MM.1S (cell line): ENCODE measurements around the gene CARD11.

Source experiments
- DNase-seq: peaks from one replicate; pipeline ENCODE4 v3.0.0-alpha.2; 2015
- H2AFZ ChIP-seq: fragments of 300-600 bp; sonication (generic); 2 replicates; pipeline ENCODE4 v1.6.0; 2016; ENCODE audit warnings: antibody characterized with exemption, low read length
- H3F3A ChIP-seq: fragments of 300-600 bp; sonication (generic); 2 replicates; pipeline ENCODE4 v1.6.1; 2016; ENCODE audit warnings: mild to moderate bottlenecking, antibody characterized with exemption, low read length, moderate library complexity, mixed read lengths; ENCODE audit not compliant: insufficient read depth
- H3K27ac ChIP-seq: fragments of 300-600 bp; sonication (generic); 2 replicates; pipeline ENCODE4 v1.5.1; 2016; ENCODE audit warnings: mild to moderate bottlenecking, low read length
- H3K27me3 ChIP-seq: fragments of 300-600 bp; sonication (generic); replicated peaks from 2 replicates; pipeline ENCODE4 v1.6.0; 2016; ENCODE audit warnings: low read length; ENCODE audit not compliant: insufficient read depth
- H3K36me3 ChIP-seq: fragments of 300-600 bp; sonication (generic); replicated peaks from 2 replicates; pipeline ENCODE4 v1.6.1; 2016; ENCODE audit warnings: mild to moderate bottlenecking, low read length, mixed read lengths; ENCODE audit not compliant: insufficient read depth
- H3K4me1 ChIP-seq: fragments of 300-600 bp; sonication (generic); 2 replicates; pipeline ENCODE4 v1.6.1; 2016; ENCODE audit warnings: low read length, mixed read lengths
- H3K4me2 ChIP-seq: fragments of 300-600 bp; sonication (generic); 2 replicates; pipeline ENCODE4 v1.6.0; 2016; ENCODE audit warnings: low read depth, low read length
- H3K4me3 ChIP-seq: fragments of 300-600 bp; sonication (generic); 2 replicates; pipeline ENCODE4 v1.5.1; 2016; ENCODE audit warnings: low read length, mixed read lengths
- H3K79me2 ChIP-seq: fragments of 300-600 bp; sonication (generic); 2 replicates; pipeline ENCODE4 v1.6.1; 2016; ENCODE audit warnings: mixed run types, low read length, mixed read lengths
- H3K9ac ChIP-seq: fragments of 300-600 bp; sonication (generic); 2 replicates; pipeline ENCODE4 v1.6.1; 2016; ENCODE audit warnings: low read length, mixed read lengths
- H3K9me2 ChIP-seq: fragments of 300-600 bp; sonication (generic); replicated peaks from 2 replicates; pipeline ENCODE4 v1.6.1; 2016; ENCODE audit warnings: mild to moderate bottlenecking, low read length, mixed read lengths; ENCODE audit not compliant: insufficient read depth
- H3K9me3 ChIP-seq: fragments of 300-600 bp; sonication (generic); replicated peaks from 2 replicates; pipeline ENCODE4 v1.6.1; 2016; ENCODE audit warnings: mild to moderate bottlenecking, low read length, mixed read lengths; ENCODE audit not compliant: insufficient read depth
- H4K20me1 ChIP-seq: fragments of 300-600 bp; sonication (generic); 2 replicates; pipeline ENCODE4 v1.6.1; 2016; ENCODE audit warnings: mild to moderate bottlenecking, low read length, moderate library complexity, mixed read lengths; ENCODE audit not compliant: insufficient read depth
- CTCF ChIP-seq: fragments of 300-600 bp; sonication (generic); IDR thresholded peaks from 2 replicates; pipeline ENCODE4 v1.5.1; 2016; ENCODE audit warnings: antibody characterized with exemption, low read length, mixed read lengths
- EZH2 ChIP-seq: fragments of 300-600 bp; sonication (generic); optimal IDR thresholded peaks from 2 replicates; pipeline ENCODE3; 2017; ENCODE audit warnings: low read depth, mild to moderate bottlenecking, antibody characterized with exemption, low read length, mixed read lengths
- EZH2phosphoT487 ChIP-seq: fragments of 300-600 bp; sonication (generic); IDR thresholded peaks from 2 replicates; pipeline ENCODE4 v1.6.1; 2018; ENCODE audit warnings: antibody characterized with exemption, low read length

CARD11 gene

DNA sequence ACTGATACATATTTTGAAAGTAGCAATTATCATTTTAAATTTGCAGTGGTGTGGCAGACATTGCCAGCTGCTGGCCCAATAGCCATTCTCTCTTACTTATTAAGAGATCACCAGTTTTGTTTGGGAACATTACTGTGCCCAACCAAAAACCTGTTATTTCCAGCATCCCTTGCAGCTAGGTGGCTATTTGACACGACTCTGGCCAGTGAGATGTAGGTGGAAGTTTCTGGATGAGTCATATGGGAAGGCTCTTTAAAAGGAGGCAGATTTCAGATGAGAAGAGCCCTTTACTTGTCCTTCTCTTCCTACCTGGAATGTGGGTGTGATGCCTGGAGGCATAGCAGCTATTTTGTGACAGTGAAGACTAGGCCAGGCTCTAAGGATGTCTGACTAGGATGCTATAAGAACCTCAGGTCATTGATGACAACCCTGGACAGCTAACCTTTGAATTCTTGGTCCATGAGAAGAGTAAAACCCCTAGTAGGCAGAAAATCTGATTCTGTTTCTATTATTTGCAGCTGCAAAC lies 77.9 kb downstream of the CARD11 start:
- Histone ChIP-seq H3K36me3 (no peaks in the 10 kb centered on the region), H3K9me3 (no peaks in the 10 kb centered on the region), H4K20me1 (no peaks in the 10 kb centered on the region), H3K27ac (no peak overlapping the region), H3F3A (no peaks in the 10 kb centered on the region), H3K4me2 (no peak overlapping the region), H3K4me1 (no peaks in the 10 kb centered on the region), H3K9ac (no peak overlapping the region), H3K27me3 (no peaks in the 10 kb centered on the region), H2AFZ (no peak overlapping the region), H3K79me2 (no peaks in the 10 kb centered on the region), H3K4me3 (no peak overlapping the region), H3K9me2 (no peaks in the 10 kb centered on the region)
- TF ChIP-seq CTCF (no peak), EZH2phosphoT487 (no peak), EZH2 (no peak)
- DNase-seq = no peak

- Histone ChIP-seq H3K79me2 (no peaks in the 10 kb centered on the region), H3K9me2 (no peaks in the 10 kb centered on the region), H3K27ac (no peak overlapping the region), H3K9me3 (no peaks in the 10 kb centered on the region), H3K9ac (no peak overlapping the region), H4K20me1 (no peaks in the 10 kb centered on the region), H3K4me1 (no peaks in the 10 kb centered on the region), H2AFZ (no peak overlapping the region), H3K4me3 (no peak overlapping the region), H3K27me3 (no peaks in the 10 kb centered on the region), H3F3A (no peaks in the 10 kb centered on the region), H3K4me2 (no peak overlapping the region), H3K36me3 (no peaks in the 10 kb centered on the region)
- TF ChIP-seq CTCF = no peak
- no peak for TF ChIP-seq EZH2phosphoT487
- no peak for TF ChIP-seq EZH2
- DNase-seq = no peak
These were observed 78.4 kb downstream of the CARD11 start for GRCh38 chr7:2965301-2965700.

- TF ChIP-seq CTCF (no peak), EZH2 (no peak), EZH2phosphoT487 (no peak)
- H3F3A ChIP-seq = no peaks in the 10 kb centered on the region
- H3K9me2 ChIP-seq = no peaks in the 10 kb centered on the region
- H3K9ac ChIP-seq = no peak overlapping the region
- no peaks in the 10 kb centered on the region for H4K20me1 ChIP-seq
- no peaks in the 10 kb centered on the region for H3K27me3 ChIP-seq
- no peak overlapping the region for H3K4me3 ChIP-seq
- H3K27ac ChIP-seq = no peak overlapping the region
- no peak overlapping the region for H2AFZ ChIP-seq
- H3K4me2 ChIP-seq = no peak overlapping the region
- no peaks in the 10 kb centered on the region for H3K9me3 ChIP-seq
- no peaks in the 10 kb centered on the region for H3K4me1 ChIP-seq
- H3K79me2 ChIP-seq = no peaks in the 10 kb centered on the region
- H3K36me3 ChIP-seq = no peaks in the 10 kb centered on the region
- DNase-seq = no peak
These were observed 79.5 kb downstream of the CARD11 start for GRCh38 chr7:2964208-2964607.
